ENCODE measurements around the gene CLEC11A. TPM values are rescaled to one million over a fixed set of nuclear protein-coding genes. Genes with fewer than 3 reads are reported as not detected.
A peak's percentile ranks its signal among the peaks of the same experiment; 100 is the strongest.

CLEC11A gene
- total and polyA plus RNA-seq, 9 of the 15 experiments (the other 6 are each of a cell fraction or from before 2014, with no cell fraction given) = 0.39 to 43.9 (median 3.4) TPM

GRCh38 chr19:50728084-50728737 is 5.0 kb downstream of the CLEC11A start (continued):
- TF ChIP-seq ZNF740 (CRISPR knock-in tag; IDR thresholded peaks at IDR 0.05) = 0 out of 2 replicates have a peak, but pooled peaks have one; percentile 33
- TF ChIP-seq ZNF740 (tag; IDR thresholded peaks at IDR 0.05) = no peak
- 0 out of 4 replicates have a peak, but pooled peaks of 1 of the 2 experiments have one; percentile 33 for TF ChIP-seq NONO (IDR thresholded peaks at IDR 0.05; ENCODE audit: low read depth in 2 of 2, low read length in 1 of 2)
- peak; percentile 84 for TF ChIP-seq ATF7 (IDR thresholded peaks at IDR 0.05)
- TF ChIP-seq MYNN (IDR thresholded peaks at IDR 0.05) = peak; percentile 83; the same call in 1 of the 2 replicates
- TF ChIP-seq MYNN (CRISPR knock-in tag; IDR thresholded peaks at IDR 0.05) = no peak
- peak; percentile 15; the same call in 1 of the 2 replicates for TF ChIP-seq ZNF764 (CRISPR knock-in tag; IDR thresholded peaks at IDR 0.05; ENCODE audit: low read depth)
- TF ChIP-seq SIN3A (IDR thresholded peaks at IDR 0.05; ENCODE audit: borderline replicate concordance in 2 of 2, control insufficient read depth in 1 of 2, low read depth in 2 of 2, low read length in 2 of 2) = peak in 1 of 2 experiments; percentile 51; a peak in 1 of 4 replicates
- TF ChIP-seq GMEB1 (CRISPR knock-in tag; IDR thresholded peaks at IDR 0.05) = peak; percentile 21; the same call in 1 of the 2 replicates
- peak; percentile 75; the same call in 1 of the 2 replicates for TF ChIP-seq CREB1 (IDR thresholded peaks at IDR 0.05)
- TF ChIP-seq CREB1 (CRISPR knock-in tag; IDR thresholded peaks at IDR 0.05) = peak; percentile 70; the same call in 1 of the 2 replicates
- TF ChIP-seq HMGN3 (IDR thresholded peaks at IDR 0.05; ENCODE audit: borderline replicate concordance, extremely low read depth, insufficient read length, low read depth, low read length) = peak; percentile 92
- peak; percentile 62 for TF ChIP-seq ZBTB40 (IDR thresholded peaks at IDR 0.05)
- TF ChIP-seq ZBTB40 (CRISPR knock-in tag; IDR thresholded peaks at IDR 0.05) = no peak
- TF ChIP-seq BHLHE40 (IDR thresholded peaks at IDR 0.05; ENCODE audit: low read length) = peak; percentile 91
